WTC11 (cell line): ENCODE results near the gene C15orf39. TPM values are rescaled to one million over a fixed set of nuclear protein-coding genes. Genes with fewer than 3 reads are reported as not detected.

Source experiments
- ATAC-seq: fragments of 200-7000 bp; cut with Tn5 transposase; 2 replicates; pipeline ENCODE4 v1.10.0; 2021; ENCODE audit warnings: mild to moderate bottlenecking, moderate library complexity
- CTCF ChIA-PET: fragments of 300-600 bp; sonication (Branson Sonifier 250); formaldehyde crosslinking; loops from one replicate; lab custom pipeline; 2021; ENCODE audit warnings: antibody characterized with exemption; lab: Charles Lee
- POLR2A ChIA-PET: fragments of 350-600 bp; sonication (Branson Sonifier 250); formaldehyde crosslinking; loops from one replicate; lab custom pipeline; 2021; ENCODE audit warnings: antibody characterized with exemption; lab: Charles Lee
- DNase-seq: peaks from one replicate; pipeline ENCODE4 v3.0.0; 2021; ENCODE audit warnings: low spot score
- H3K27ac Mint-ChIP-seq: 2 replicates; pipeline ENCODE4 v1.8.0; 2021; ENCODE audit warnings: mixed read lengths
- H3K27me3 Mint-ChIP-seq: 2 replicates; pipeline ENCODE4 v1.8.0; 2021; ENCODE audit warnings: low read depth, mild to moderate bottlenecking, moderate library complexity, mixed read lengths
- H3K36me3 Mint-ChIP-seq: 2 replicates; pipeline ENCODE4 v1.8.0; 2021; ENCODE audit warnings: mixed read lengths
- H3K4me1 Mint-ChIP-seq: 2 replicates; pipeline ENCODE4 v1.8.0; 2022; ENCODE audit warnings: mixed read lengths
- H3K4me3 Mint-ChIP-seq: 2 replicates; pipeline ENCODE4 v1.8.0; 2021; ENCODE audit warnings: mild to moderate bottlenecking, moderate library complexity, mixed read lengths
- H3K9me3 Mint-ChIP-seq: 2 replicates; pipeline ENCODE4 v1.8.0; 2021; ENCODE audit warnings: mixed read lengths
- ARID4B ChIP-seq: sonication (generic); formaldehyde crosslinking; IDR thresholded peaks from 2 replicates; pipeline ENCODE4 v1.8.0; 2023; ENCODE audit warnings: missing genetic modification reagents, mild to moderate bottlenecking, borderline replicate concordance
- CREB1 ChIP-seq: sonication (generic); formaldehyde crosslinking; IDR thresholded peaks from 2 replicates; pipeline ENCODE4 v1.8.0; 2023; ENCODE audit warnings: mild to moderate bottlenecking, missing genetic modification reagents
- ELF4 ChIP-seq: sonication (generic); formaldehyde crosslinking; IDR thresholded peaks from 2 replicates; pipeline ENCODE4 v1.8.1; 2022; ENCODE audit warnings: low read depth, mild to moderate bottlenecking, moderate library complexity, missing genetic modification reagents
- EMX1 ChIP-seq: fragments of 250-450 bp; sonication (Bioruptor Pico); IDR thresholded peaks from 2 replicates; pipeline ENCODE4 v1.8.0; 2021; ENCODE audit warnings: mild to moderate bottlenecking
- GRHL2 ChIP-seq: fragments of 250-450 bp; sonication (Bioruptor Pico); IDR thresholded peaks from 2 replicates; pipeline ENCODE4 v1.8.0; 2022; ENCODE audit warnings: mild to moderate bottlenecking, moderate library complexity; ENCODE audit not compliant: insufficient replicate concordance, severe bottlenecking
- MXD4 ChIP-seq: fragments of 250-450 bp; sonication (Bioruptor Pico); IDR thresholded peaks from 2 replicates; pipeline ENCODE4 v1.8.0; 2021; ENCODE audit warnings: mild to moderate bottlenecking, moderate library complexity, borderline replicate concordance
- MYBL2 ChIP-seq: sonication (generic); formaldehyde crosslinking; IDR thresholded peaks from 2 replicates; pipeline ENCODE4 v1.8.1; 2023; ENCODE audit warnings: mild to moderate bottlenecking, moderate library complexity, missing genetic modification reagents
- NFYB ChIP-seq: sonication (generic); formaldehyde crosslinking; conservative IDR thresholded peaks from 2 replicates; pipeline ENCODE4 v1.8.0; 2022; ENCODE audit warnings: low read depth, missing genetic modification reagents
- NR1H2 ChIP-seq: sonication (generic); formaldehyde crosslinking; IDR thresholded peaks from 2 replicates; pipeline ENCODE4 v1.9.0; 2021; ENCODE audit warnings: mild to moderate bottlenecking, moderate library complexity, missing genetic modification reagents
- OVOL2 ChIP-seq: fragments of 250-450 bp; sonication (Bioruptor Pico); IDR thresholded peaks from 2 replicates; pipeline ENCODE4 v1.9.0; 2021; ENCODE audit warnings: mild to moderate bottlenecking, borderline replicate concordance
- SOX15 ChIP-seq: fragments of 250-450 bp; sonication (Bioruptor Pico); IDR thresholded peaks from 2 replicates; pipeline ENCODE4 v1.9.0; 2021; ENCODE audit warnings: mild to moderate bottlenecking
- SP1 ChIP-seq: sonication (generic); formaldehyde crosslinking; conservative IDR thresholded peaks from 2 replicates; pipeline ENCODE4 v1.8.1; 2022; ENCODE audit warnings: missing genetic modification reagents
- TEAD4 ChIP-seq: sonication (generic); formaldehyde crosslinking; IDR thresholded peaks from 2 replicates; pipeline ENCODE4 v1.8.0; 2022; ENCODE audit warnings: mild to moderate bottlenecking, missing genetic modification reagents
- TP53 ChIP-seq: sonication (generic); formaldehyde crosslinking; IDR thresholded peaks from 2 replicates; pipeline ENCODE4 v1.8.1; 2023; ENCODE audit warnings: mild to moderate bottlenecking, missing genetic modification reagents
- ZNF671 ChIP-seq: fragments of 250-450 bp; sonication (Bioruptor Pico); IDR thresholded peaks from 2 replicates; pipeline ENCODE4 v1.8.0; 2021; ENCODE audit warnings: mild to moderate bottlenecking
- total RNA-seq: library from RNA; stranded (reverse); gene quantifications from 3 replicates; pipeline ENCODE4 v1.2.3, GENCODE V29; 2021
- TF ChIP-seq, protein P1 (sequence below): fragments of 250-450 bp; sonication (Bioruptor Pico); IDR thresholded peaks from 2 replicates; pipeline ENCODE4 v1.9.0; 2021; ENCODE audit warnings: mild to moderate bottlenecking
- TF ChIP-seq, protein P2 (sequence below): fragments of 250-450 bp; sonication (Bioruptor Pico); IDR thresholded peaks from 2 replicates; pipeline ENCODE4 v1.9.0; 2021; ENCODE audit warnings: mild to moderate bottlenecking, borderline replicate concordance
- TF ChIP-seq, protein P3 (sequence below): sonication (generic); formaldehyde crosslinking; IDR thresholded peaks from 2 replicates; pipeline ENCODE4 v1.8.1; 2023; ENCODE audit warnings: mild to moderate bottlenecking, moderate library complexity, missing genetic modification reagents
- TF ChIP-seq, protein P4 (sequence below): sonication (generic); formaldehyde crosslinking; IDR thresholded peaks from 2 replicates; pipeline ENCODE4 v1.8.0; 2022; ENCODE audit warnings: mild to moderate bottlenecking, missing genetic modification reagents
- TF ChIP-seq, protein P5 (sequence below): sonication (generic); formaldehyde crosslinking; IDR thresholded peaks from 2 replicates; pipeline ENCODE4 v1.8.1; 2022; ENCODE audit warnings: low read depth, mild to moderate bottlenecking, moderate library complexity, missing genetic modification reagents, borderline replicate concordance

Gene C15orf39
- total RNA-seq, 1 experiment from 2014 or later = 52.8 TPM

GRCh38 chr15:75170203-75170602, 31.5 kb upstream of the C15orf39 start (continued):
- TF ChIP-seq ARID4B (CRISPR knock-in tag) = no peak
- TF ChIP-seq, all 79 proteins: peak for 0

DNA sequence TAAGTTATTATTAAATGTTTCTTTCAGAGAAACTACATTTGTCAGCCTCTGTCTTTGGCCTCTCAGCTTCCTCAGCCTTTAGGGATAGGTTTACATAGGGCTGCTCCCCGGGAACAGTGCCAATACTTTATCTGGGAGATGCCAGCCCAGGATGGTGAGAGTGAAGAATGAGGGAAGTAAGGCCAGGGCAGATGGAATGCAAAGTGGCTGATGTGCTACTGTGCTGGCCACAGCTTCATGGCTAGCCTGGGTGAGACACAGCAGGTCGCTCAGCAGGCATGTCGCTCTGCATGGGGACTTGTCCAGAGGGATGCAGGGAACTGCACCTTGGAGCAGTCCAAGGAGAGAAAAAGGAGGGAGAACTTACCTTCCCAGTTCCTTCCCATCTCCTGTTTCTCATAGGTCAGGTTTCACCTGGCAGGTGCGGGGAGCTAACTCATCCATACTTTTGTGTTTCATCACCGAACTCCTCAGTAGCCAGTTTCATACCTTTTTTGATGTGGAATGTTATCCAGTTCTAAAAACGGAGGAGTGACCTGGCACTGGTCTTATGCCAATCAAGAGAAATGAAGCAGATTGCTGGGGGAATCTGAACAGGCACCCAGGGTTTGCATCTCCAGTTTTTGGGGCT, 30.9 kb upstream of the C15orf39 start:
- peaks cover 5% of the 10 kb centered on the region; the same call in 1 of the 2 replicates for H3K27me3 Mint-ChIP-seq
- H3K4me3 Mint-ChIP-seq = no peak overlapping the region

DNA sequence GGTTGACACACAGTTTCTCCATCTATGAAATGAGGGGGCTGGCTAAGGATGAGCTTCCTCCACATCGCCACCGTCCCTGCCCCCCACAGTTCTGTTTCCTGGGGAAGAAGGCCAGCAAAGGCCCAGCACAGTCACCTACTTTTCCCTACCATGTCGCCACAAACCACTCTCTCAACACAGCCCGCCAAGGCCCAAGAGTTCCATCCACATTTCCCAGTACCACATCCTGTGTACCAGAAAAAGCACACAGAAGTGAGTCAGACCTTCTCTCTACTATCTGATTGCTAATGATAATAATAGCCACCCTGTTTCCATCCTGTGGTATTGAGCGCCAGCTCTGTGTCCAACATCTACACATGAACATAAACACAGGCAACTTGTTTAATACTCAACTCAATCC, 30.3 kb upstream of the C15orf39 start:
- no peak overlapping the region for H3K4me3 Mint-ChIP-seq
- ChIA-PET CTCF (interaction anchor here (1.0 kb wide), 1 partner anchor 11 kb away, joined by 4 read pairs; no protein-coding TSS in a partner anchor), POLR2A (no interaction called here)
- no peak for DNase-seq
- H3K36me3 Mint-ChIP-seq = peaks cover 9% of the 10 kb centered on the region
- H3K9me3 Mint-ChIP-seq = peaks cover 30% of the 10 kb centered on the region
- no peak for ATAC-seq
- H3K27me3 Mint-ChIP-seq = peaks cover 4% of the 10 kb centered on the region
- no peak overlapping the region for H3K27ac Mint-ChIP-seq
- H3K4me1 Mint-ChIP-seq = peaks cover 6% of the 10 kb centered on the region
- TF ChIP-seq, protein P1, sequence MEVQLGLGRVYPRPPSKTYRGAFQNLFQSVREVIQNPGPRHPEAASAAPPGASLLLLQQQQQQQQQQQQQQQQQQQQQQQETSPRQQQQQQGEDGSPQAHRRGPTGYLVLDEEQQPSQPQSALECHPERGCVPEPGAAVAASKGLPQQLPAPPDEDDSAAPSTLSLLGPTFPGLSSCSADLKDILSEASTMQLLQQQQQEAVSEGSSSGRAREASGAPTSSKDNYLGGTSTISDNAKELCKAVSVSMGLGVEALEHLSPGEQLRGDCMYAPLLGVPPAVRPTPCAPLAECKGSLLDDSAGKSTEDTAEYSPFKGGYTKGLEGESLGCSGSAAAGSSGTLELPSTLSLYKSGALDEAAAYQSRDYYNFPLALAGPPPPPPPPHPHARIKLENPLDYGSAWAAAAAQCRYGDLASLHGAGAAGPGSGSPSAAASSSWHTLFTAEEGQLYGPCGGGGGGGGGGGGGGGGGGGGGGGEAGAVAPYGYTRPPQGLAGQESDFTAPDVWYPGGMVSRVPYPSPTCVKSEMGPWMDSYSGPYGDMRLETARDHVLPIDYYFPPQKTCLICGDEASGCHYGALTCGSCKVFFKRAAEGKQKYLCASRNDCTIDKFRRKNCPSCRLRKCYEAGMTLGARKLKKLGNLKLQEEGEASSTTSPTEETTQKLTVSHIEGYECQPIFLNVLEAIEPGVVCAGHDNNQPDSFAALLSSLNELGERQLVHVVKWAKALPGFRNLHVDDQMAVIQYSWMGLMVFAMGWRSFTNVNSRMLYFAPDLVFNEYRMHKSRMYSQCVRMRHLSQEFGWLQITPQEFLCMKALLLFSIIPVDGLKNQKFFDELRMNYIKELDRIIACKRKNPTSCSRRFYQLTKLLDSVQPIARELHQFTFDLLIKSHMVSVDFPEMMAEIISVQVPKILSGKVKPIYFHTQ = no peak
- TF ChIP-seq NR1H2 (CRISPR knock-in tag) = no peak
- TF ChIP-seq ELF4 (CRISPR knock-in tag) = no peak
- no peak for TF ChIP-seq EMX1
- TF ChIP-seq MYBL2 = no peak
- no peak for TF ChIP-seq NFYB (CRISPR knock-in tag)
- TF ChIP-seq, protein P2, sequence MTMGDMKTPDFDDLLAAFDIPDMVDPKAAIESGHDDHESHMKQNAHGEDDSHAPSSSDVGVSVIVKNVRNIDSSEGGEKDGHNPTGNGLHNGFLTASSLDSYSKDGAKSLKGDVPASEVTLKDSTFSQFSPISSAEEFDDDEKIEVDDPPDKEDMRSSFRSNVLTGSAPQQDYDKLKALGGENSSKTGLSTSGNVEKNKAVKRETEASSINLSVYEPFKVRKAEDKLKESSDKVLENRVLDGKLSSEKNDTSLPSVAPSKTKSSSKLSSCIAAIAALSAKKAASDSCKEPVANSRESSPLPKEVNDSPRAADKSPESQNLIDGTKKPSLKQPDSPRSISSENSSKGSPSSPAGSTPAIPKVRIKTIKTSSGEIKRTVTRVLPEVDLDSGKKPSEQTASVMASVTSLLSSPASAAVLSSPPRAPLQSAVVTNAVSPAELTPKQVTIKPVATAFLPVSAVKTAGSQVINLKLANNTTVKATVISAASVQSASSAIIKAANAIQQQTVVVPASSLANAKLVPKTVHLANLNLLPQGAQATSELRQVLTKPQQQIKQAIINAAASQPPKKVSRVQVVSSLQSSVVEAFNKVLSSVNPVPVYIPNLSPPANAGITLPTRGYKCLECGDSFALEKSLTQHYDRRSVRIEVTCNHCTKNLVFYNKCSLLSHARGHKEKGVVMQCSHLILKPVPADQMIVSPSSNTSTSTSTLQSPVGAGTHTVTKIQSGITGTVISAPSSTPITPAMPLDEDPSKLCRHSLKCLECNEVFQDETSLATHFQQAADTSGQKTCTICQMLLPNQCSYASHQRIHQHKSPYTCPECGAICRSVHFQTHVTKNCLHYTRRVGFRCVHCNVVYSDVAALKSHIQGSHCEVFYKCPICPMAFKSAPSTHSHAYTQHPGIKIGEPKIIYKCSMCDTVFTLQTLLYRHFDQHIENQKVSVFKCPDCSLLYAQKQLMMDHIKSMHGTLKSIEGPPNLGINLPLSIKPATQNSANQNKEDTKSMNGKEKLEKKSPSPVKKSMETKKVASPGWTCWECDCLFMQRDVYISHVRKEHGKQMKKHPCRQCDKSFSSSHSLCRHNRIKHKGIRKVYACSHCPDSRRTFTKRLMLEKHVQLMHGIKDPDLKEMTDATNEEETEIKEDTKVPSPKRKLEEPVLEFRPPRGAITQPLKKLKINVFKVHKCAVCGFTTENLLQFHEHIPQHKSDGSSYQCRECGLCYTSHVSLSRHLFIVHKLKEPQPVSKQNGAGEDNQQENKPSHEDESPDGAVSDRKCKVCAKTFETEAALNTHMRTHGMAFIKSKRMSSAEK (CRISPR knock-in tag) = no peak
- no peak for TF ChIP-seq SOX15 (CRISPR knock-in tag)
- TF ChIP-seq SP1 (CRISPR knock-in tag) = no peak

More for the DNA sequence above, 30.9 kb upstream of the C15orf39 start:
- H3K4me1 Mint-ChIP-seq = peaks cover 6% of the 10 kb centered on the region
- no peak overlapping the region for H3K27ac Mint-ChIP-seq
- CTCF ChIA-PET = interaction anchor here (1.0 kb wide), 1 partner anchor 11 kb away, joined by 4 read pairs; no protein-coding TSS in a partner anchor
- H3K36me3 Mint-ChIP-seq = peaks cover 12% of the 10 kb centered on the region
- no peak for TF ChIP-seq TP53
- TF ChIP-seq, protein P3, sequence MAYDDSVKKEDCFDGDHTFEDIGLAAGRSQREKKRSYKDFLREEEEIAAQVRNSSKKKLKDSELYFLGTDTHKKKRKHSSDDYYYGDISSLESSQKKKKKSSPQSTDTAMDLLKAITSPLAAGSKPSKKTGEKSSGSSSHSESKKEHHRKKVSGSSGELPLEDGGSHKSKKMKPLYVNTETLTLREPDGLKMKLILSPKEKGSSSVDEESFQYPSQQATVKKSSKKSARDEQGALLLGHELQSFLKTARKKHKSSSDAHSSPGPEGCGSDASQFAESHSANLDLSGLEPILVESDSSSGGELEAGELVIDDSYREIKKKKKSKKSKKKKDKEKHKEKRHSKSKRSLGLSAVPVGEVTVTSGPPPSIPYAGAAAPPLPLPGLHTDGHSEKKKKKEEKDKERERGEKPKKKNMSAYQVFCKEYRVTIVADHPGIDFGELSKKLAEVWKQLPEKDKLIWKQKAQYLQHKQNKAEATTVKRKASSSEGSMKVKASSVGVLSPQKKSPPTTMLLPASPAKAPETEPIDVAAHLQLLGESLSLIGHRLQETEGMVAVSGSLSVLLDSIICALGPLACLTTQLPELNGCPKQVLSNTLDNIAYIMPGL (CRISPR knock-in tag) = no peak
- TF ChIP-seq CREB1 (CRISPR knock-in tag) = no peak
- no peak for TF ChIP-seq ELF4 (CRISPR knock-in tag)
- TF ChIP-seq, protein P4, sequence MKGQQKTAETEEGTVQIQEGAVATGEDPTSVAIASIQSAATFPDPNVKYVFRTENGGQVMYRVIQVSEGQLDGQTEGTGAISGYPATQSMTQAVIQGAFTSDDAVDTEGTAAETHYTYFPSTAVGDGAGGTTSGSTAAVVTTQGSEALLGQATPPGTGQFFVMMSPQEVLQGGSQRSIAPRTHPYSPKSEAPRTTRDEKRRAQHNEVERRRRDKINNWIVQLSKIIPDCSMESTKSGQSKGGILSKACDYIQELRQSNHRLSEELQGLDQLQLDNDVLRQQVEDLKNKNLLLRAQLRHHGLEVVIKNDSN (CRISPR knock-in tag) = no peak
- TF ChIP-seq GRHL2 = no peak
- TF ChIP-seq, protein P5, sequence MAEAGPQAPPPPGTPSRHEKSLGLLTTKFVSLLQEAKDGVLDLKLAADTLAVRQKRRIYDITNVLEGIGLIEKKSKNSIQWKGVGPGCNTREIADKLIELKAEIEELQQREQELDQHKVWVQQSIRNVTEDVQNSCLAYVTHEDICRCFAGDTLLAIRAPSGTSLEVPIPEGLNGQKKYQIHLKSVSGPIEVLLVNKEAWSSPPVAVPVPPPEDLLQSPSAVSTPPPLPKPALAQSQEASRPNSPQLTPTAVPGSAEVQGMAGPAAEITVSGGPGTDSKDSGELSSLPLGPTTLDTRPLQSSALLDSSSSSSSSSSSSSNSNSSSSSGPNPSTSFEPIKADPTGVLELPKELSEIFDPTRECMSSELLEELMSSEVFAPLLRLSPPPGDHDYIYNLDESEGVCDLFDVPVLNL = no peak
- TF ChIP-seq MXD4 = no peak
- no peak for TF ChIP-seq TEAD4 (CRISPR knock-in tag)
- TF ChIP-seq ZNF671 = no peak
- TF ChIP-seq OVOL2 (CRISPR knock-in tag) = no peak
- POLR2A ChIA-PET = no interaction called here
- DNase-seq (no peak), ATAC-seq (no peak)
- peaks cover 34% of the 10 kb centered on the region for H3K9me3 Mint-ChIP-seq
